Stimulated activated CD4-positive, alpha-beta T cell treated with anti-CD3 and anti-CD28 coated beads, TNF-alpha, amount 100 ng/mL, for 4 hours (primary cell): ENCODE results near the gene VSIG10L.

ENCODE experiments used
- DNase-seq, 3 experiments: peaks; one replicate each; pipeline ENCODE4 v3.0.0-alpha.2; 2020; ENCODE audit warnings: low read depth in 3 of 3

Gene VSIG10L

GRCh38 chr19:51365211-51365964 lies 23.4 kb upstream of the VSIG10L start:
- no peak for DNase-seq

DNA sequence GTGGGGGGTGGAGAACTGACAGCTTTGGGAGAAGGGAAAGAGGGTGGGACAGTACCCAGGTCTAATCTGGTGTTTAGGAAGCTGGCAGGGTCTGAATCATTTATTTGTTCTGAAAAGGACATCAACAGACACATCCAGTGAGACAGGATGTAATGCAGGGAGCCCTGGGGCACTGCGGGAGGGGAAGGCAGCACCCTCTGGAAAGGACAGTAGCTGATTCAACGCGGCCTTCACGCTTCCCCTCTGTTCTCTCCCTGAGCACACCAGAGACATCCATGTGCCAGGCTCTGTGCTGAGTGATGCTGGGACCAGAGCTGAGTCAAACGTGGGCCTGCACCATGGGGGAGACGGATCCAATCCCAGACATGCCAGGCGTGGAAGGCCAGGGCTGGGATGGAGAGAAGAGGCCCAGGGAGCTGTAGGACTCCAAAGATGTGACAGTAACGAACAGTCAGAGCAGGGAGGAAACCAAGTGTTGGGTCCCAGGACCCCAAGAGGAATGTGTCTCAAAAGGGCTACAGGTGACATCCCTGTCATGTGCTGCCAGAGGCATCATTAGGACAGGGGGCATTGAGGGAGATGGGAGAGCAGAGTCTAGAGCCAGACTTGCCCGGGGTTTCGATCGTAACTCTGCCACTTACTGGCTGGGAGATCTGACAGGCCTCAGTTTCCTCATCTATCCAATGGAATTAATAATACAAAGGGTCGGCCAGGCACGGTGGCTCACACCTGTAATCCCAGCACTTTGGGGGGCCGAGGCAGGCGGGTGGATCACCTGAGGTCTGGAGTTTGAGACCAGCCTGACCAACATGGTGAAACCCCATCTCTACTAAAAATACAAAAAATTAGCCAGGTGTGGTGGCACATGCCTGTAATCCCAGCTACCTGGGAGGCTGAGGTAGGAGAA lies 22.5 kb upstream of the VSIG10L start:
- DNase-seq = no peak

GRCh38 chr19:51361239-51361638 lies 19.3 kb upstream of the VSIG10L start:
- no peak for DNase-seq

- DNase-seq = no peak
Measured at GRCh38 chr19:51359294-51359693, 17.4 kb upstream of the VSIG10L start.

GRCh38 chr19:51357952-51358351 lies 16.0 kb upstream of the VSIG10L start:
- DNase-seq = no peak

- DNase-seq = no peak
Measured at GRCh38 chr19:51356159-51356801, 14.3 kb upstream of the VSIG10L start.

DNA sequence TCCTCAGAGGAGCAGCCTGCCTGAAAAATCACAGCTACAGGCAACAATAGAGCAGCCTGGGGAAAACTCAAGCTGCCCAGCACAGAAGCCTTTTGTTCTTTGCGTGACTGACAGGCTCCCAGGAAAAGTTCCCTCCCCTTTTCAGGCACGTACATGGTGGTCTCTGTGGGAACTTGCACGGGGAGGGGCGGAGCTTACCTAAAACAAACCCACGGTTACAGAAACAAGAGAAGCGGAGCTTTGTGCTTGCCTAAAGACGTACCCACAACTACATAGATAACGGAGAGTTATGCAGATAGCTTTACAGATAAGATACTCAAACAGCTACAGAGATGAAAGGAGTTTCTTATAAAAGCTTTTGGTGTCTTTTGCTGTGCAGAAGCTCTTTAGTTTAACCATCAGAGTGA lies 12.8 kb upstream of the VSIG10L start:
- DNase-seq = no peak

DNA sequence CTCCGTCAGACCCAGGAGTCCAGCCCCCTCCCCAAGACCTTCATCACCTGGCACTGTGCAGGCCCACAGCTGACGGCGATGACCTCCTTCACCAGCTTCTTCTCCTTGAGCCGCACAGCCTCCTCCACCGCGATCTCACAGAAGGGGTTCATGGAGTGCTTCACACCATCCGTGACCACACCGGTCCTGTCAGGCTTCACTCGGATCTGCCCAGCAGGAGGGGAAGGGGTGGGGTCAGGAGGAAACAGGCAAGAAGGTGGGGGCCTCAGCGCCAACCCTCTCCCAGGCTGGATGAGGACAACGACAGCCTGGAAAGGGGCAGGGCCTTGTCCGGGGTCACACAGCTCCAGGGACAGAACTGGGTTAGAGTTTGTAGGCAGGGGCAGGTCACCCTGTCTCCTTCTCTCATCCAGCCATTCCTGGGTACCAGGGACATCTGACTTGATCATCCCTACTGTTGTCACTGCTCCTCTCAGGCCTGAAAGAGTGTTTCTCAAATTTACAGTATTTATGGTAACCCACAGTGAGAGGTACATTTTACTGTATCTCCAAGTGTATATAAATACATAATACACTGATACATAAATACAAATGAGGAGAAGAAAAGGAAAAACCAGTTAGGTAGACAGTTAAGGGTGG lies 12.3 kb upstream of the VSIG10L start:
- no peak for DNase-seq

GRCh38 chr19:51352783-51353360 lies 10.9 kb upstream of the VSIG10L start:
- DNase-seq = no peak

DNA sequence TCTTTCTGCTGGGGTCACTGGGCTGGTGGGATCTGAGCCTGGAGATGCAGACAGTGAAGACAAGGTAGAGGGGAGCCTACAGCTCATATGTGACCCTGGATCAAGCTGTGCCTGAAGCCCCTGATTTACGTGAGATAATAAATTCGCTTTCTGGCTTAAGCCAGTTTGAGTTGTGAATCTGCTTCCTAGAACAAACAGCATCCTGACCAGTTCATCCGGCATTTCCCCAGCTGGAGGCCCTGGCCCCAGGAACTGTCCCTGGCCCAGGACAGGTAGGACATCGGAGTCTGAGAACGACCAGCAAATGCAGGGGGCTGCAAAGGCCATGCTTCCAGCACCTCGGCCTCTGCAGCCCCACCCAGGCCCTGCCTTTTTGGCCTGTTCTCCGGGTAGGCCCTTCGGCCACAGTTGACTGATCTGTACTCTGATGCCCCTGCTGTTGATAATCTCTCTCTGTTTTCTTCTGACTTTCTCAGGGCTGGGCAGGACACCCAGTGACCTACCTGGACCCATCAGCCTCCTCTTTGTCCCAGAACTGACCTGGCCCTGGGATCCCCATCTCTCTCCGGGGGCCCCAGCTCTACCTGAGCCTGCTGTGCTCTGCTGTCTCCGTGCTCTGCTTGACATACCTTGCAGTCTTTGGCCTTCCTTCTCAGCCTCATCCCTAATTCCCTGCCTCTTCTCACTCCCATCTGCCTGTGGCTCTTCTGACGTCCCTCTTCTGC lies 9.5 kb upstream of the VSIG10L start:
- DNase-seq = no peak

DNA sequence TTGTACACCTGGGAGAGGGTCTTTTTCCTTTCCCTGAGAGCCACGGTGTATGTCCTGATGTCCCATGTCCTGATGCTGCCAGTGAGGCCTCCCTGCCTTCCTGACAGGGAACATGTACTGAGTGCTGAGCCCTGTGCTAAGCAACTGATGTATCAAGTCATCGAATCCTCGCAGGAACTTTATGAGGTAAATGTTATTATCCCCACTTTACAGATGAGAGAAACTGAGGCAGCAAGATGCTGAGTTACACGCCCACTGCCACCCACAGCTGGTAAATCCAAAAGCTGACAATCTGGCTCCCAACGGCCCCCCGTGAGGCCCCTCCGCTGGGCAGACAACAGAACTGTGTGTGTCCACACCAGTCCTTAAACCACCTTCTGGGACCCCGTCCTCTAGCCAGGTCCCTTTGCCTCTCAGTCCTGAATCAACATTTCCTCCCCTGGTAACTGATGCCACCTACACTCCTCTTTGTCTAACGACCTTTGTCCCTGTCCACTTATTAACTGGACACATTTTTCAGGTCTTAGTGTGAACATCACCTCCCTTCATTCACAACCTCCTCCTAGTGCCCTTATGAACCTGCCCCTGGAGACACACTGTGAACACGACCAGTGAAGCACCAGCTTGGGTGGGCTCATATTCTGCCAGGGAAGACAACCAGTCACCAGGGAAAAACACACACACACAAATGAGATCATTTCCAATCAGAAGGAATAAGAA lies 5.4 kb upstream of the VSIG10L start:
- DNase-seq = no peak

DNA sequence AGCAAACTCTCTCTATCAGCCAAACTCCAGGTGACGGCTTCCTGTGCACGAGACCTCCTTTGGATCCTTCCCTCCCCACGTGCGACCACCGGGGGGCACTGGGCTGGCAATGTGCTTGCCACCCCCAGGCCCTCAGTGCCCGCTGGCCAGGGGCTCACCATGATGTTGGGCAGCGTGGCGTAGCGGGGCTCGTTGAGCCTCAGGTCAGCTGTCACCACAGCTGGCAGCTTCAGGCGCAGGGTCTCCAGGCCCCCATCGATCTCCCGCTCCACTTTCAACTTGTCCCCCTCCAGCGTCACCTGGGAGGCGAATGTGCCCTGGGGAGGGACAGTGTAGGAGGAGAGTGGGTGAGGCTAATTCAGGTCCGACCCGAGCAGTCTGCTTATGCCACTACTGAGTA lies 4.8 kb upstream of the VSIG10L start:
- DNase-seq = no peak

GRCh38 chr19:51345076-51345620 lies 3.2 kb upstream of the VSIG10L start:
- DNase-seq = no peak

DNA sequence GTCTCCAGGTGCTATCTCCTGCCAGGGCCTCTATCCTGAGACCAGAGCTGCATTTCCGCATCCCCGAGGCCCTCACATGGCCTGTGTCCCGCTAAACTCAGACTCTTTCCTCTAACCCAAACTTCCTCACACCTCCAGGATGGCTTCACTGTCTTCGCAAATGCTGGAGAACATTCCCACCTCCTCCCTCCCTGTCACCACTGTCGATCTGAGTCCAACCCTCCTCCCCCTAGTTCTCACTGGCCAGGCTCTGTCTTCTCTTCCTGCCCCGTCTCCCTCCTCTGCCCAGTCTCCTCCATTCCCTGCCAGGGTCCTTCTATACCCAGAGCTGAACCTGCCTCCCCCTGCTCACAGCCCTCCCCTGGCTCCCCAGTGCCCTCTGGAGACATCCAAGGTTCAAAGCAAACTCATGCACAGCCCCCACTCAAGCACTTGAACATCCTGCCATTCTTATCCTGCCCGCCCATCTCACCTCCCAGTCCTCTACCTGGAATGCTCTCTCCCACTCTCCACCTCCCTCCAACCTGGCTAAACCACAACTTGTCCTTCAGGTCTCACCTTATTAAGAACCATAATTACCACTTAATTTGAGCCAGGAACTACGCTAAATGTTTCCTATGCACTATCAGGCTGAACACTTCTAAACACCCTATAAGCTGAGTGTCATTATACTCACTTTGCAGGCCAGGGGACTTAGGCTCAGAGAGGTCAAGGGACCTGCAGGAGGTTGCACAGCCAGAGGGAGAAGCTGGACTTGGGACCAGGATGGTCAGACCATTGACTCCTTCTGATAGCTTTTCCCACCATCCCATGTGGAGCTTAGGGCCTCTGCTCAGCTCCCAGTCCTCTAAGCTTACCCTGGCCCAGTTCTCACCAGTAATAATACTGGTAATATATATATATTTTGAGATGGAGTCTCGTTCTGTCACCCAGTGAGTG lies 961 bp upstream of the VSIG10L start:
- no peak for DNase-seq

GRCh38 chr19:51341066-51341465 lies 873 bp downstream of the VSIG10L start:
- no peak for DNase-seq

GRCh38 chr19:51339687-51340656 lies 2.0 kb downstream of the VSIG10L start:
- peak; percentile 88 to 95 (median 89) for DNase-seq

DNA sequence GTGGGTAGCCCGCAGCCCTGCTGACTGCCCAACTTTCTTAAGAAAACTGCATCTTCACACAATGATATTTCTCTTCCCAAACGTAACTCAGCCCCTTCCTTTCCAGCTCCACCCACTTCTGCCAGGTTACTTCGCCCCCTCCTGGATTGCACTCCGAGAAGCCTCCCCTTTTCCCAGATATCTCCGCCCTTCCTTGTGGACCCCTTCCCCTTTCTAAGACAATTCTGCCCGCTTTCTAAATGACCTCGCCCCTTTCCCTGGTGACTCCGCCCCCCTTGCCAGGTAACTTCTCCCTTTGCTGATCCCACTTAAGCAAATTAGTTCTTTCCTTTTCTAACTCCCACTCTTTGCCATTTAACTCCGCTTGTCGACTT lies 2.6 kb downstream of the VSIG10L start:
- DNase-seq = peak in 1 of 3 experiments; percentile 21
